ENCODE results near the gene GANAB. TPM values are rescaled to one million over a fixed set of nuclear protein-coding genes. Genes with fewer than 3 reads are reported as not detected.

The GANAB gene
- total RNA-seq, 1 experiment from 2014 or later: 475 TPM

- H3K36me3 ChIP-seq (ENCODE audit: insufficient read depth, low read length, poor library complexity, severe bottlenecking): peaks cover 22% of the 10 kb centered on the region
- intact Hi-C loops (cut with micrococcal nuclease; ENCODE audit: unreplicated experiment): no loop called here
- H3K4me1 ChIP-seq (ENCODE audit: insufficient read depth, low read length, poor library complexity, severe bottlenecking): peaks cover 22% of the 10 kb centered on the region
- no peaks in the 10 kb centered on the region for H3K9me3 ChIP-seq (ENCODE audit: low read depth, low read length, poor library complexity, severe bottlenecking)
- BruUV-seq (replicated peaks): no TSS peak
- ChIA-PET POLR2A (ENCODE audit: low non-redundant PET) (interaction anchor here (0.5 to 1.0 kb wide), 3 partner anchors 11 to 67 kb away, joined by 3 to 8 read pairs (median 3); partner anchors contain the start of gene TUT1), CTCF (interaction anchor here (1.1 kb wide), 1 partner anchor 11 kb away, joined by 5 read pairs; the partner anchor contains the start of gene TUT1)
- H3K27ac ChIP-seq (ENCODE audit: low read depth, low read length, poor library complexity, severe bottlenecking): peak overlapping the region; percentile 97
- H3K27me3 ChIP-seq (replicated peaks; ENCODE audit: insufficient read depth, low read depth, low read length, poor library complexity): no peaks in the 10 kb centered on the region
- peak; percentile 81 for DNase-seq (ENCODE audit: low spot score)
- no peak for TF ChIP-seq CTCF (conservative IDR thresholded peaks at IDR 0.05; ENCODE audit: low read depth, low read length)
- no peak for TF ChIP-seq EZH2 (IDR thresholded peaks at IDR 0.05; ENCODE audit: borderline replicate concordance, low read depth, low read length, poor library complexity, severe bottlenecking)
- H3K4me3 ChIP-seq (ENCODE audit: low read depth, low read length, poor library complexity, severe bottlenecking): peak overlapping the region; percentile 95
These were observed 44.0 kb downstream of the GANAB start for GRCh38 chr11:62602141-62603071.

- DNase-seq (ENCODE audit: low spot score): peak; percentile 100
- ChIA-PET POLR2A (ENCODE audit: low non-redundant PET) (interaction anchor here (0.6 to 1.0 kb wide), 3 partner anchors 10 to 27 kb away, joined by 3 to 8 read pairs (median 5); partner anchors contain the start of gene TUT1), CTCF (interaction anchor here (0.6 to 1.1 kb wide), 3 partner anchors 9 to 10 kb away, joined by 3 to 6 read pairs (median 5); partner anchors contain the start of gene TUT1)
- intact Hi-C loops (cut with micrococcal nuclease; ENCODE audit: unreplicated experiment): no loop called here
- H3K4me1 ChIP-seq (ENCODE audit: insufficient read depth, low read length, poor library complexity, severe bottlenecking): peaks cover 21% of the 10 kb centered on the region
- no peaks in the 10 kb centered on the region for H3K27me3 ChIP-seq (replicated peaks; ENCODE audit: insufficient read depth, low read depth, low read length, poor library complexity)
- peak within 1 kb of the TSS; percentile 95 for H3K4me3 ChIP-seq (ENCODE audit: low read depth, low read length, poor library complexity, severe bottlenecking)
- H3K36me3 ChIP-seq (ENCODE audit: insufficient read depth, low read length, poor library complexity, severe bottlenecking): peaks cover 31% of the 10 kb centered on the region
- BruUV-seq (replicated peaks): no TSS peak
- H3K27ac ChIP-seq (ENCODE audit: low read depth, low read length, poor library complexity, severe bottlenecking): peak within 1 kb of the TSS; percentile 97
- no peak for TF ChIP-seq EZH2 (IDR thresholded peaks at IDR 0.05; ENCODE audit: borderline replicate concordance, low read depth, low read length, poor library complexity, severe bottlenecking)
- no peak for TF ChIP-seq CTCF (conservative IDR thresholded peaks at IDR 0.05; ENCODE audit: low read depth, low read length)
- no peaks in the 10 kb centered on the region for H3K9me3 ChIP-seq (ENCODE audit: low read depth, low read length, poor library complexity, severe bottlenecking)
These were observed 44.9 kb downstream of the GANAB start, which contains the start of gene MTA2 for GRCh38 chr11:62601372-62602140. Gene MTA2, minus strand, starts transcription at chr11:62601865. Its CDS starts 415 bp downstream, at chr11:62601450.

DNA sequence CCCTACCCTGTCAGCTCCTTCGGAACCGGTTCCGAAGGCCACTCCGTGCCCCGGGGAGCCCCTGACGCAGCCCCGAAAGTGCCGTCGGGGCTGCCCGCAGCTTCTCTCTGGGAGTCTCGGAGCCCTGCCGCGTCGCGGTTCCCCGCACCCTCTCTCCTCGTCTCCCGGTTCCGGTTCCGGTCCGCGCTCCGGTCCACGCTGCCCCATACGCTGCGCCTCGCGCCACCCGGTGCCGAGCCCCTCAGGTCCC is 45.4 kb downstream of the GANAB start:
- Histone ChIP-seq H3K27me3 (replicated peaks; ENCODE audit: insufficient read depth, low read depth, low read length, poor library complexity) (no peaks in the 10 kb centered on the region), H3K4me3 (ENCODE audit: low read depth, low read length, poor library complexity, severe bottlenecking) (peak overlapping the region; percentile 95), H3K27ac (ENCODE audit: low read depth, low read length, poor library complexity, severe bottlenecking) (peak overlapping the region; percentile 97), H3K9me3 (ENCODE audit: low read depth, low read length, poor library complexity, severe bottlenecking) (no peaks in the 10 kb centered on the region), H3K4me1 (ENCODE audit: insufficient read depth, low read length, poor library complexity, severe bottlenecking) (peaks cover 21% of the 10 kb centered on the region), H3K36me3 (ENCODE audit: insufficient read depth, low read length, poor library complexity, severe bottlenecking) (peaks cover 36% of the 10 kb centered on the region)
- CTCF ChIA-PET: interaction anchor here (0.9 to 1.1 kb wide), 2 partner anchors 9 to 11 kb away, joined by 5 to 6 read pairs; partner anchors contain the start of gene TUT1
- intact Hi-C loops (cut with micrococcal nuclease; ENCODE audit: unreplicated experiment): no loop called here
- POLR2A ChIA-PET (ENCODE audit: low non-redundant PET): interaction anchor here (1.0 kb wide), 1 partner anchor 9 kb away, joined by 8 read pairs; the partner anchor contains the start of gene TUT1
- DNase-seq (ENCODE audit: low spot score): no peak
- no TSS peak for BruUV-seq (replicated peaks)
- no peak for TF ChIP-seq EZH2 (IDR thresholded peaks at IDR 0.05; ENCODE audit: borderline replicate concordance, low read depth, low read length, poor library complexity, severe bottlenecking)
- no peak for TF ChIP-seq CTCF (conservative IDR thresholded peaks at IDR 0.05; ENCODE audit: low read depth, low read length)

All from A673 (cell line).